NCI-H69 (cell line): Measurements from ENCODE around the gene SYNPO2L.
A peak's percentile ranks its signal among the peaks of the same experiment; 100 is the strongest.
"Not testable (repeated sequence)": the region's sequence is repeated elsewhere in the genome, so short reads cannot be mapped to it uniquely, and the experiment has no call there.

ENCODE experiments used
- DNase-seq: peaks from one replicate; lab custom pipeline; 2025; lab: John Stamatoyannopoulos, UW

The SYNPO2L gene

GRCh38 chr10:73648975-73649829 lies 6.6 kb downstream of the SYNPO2L start:
- DNase-seq, result no peak

DNA sequence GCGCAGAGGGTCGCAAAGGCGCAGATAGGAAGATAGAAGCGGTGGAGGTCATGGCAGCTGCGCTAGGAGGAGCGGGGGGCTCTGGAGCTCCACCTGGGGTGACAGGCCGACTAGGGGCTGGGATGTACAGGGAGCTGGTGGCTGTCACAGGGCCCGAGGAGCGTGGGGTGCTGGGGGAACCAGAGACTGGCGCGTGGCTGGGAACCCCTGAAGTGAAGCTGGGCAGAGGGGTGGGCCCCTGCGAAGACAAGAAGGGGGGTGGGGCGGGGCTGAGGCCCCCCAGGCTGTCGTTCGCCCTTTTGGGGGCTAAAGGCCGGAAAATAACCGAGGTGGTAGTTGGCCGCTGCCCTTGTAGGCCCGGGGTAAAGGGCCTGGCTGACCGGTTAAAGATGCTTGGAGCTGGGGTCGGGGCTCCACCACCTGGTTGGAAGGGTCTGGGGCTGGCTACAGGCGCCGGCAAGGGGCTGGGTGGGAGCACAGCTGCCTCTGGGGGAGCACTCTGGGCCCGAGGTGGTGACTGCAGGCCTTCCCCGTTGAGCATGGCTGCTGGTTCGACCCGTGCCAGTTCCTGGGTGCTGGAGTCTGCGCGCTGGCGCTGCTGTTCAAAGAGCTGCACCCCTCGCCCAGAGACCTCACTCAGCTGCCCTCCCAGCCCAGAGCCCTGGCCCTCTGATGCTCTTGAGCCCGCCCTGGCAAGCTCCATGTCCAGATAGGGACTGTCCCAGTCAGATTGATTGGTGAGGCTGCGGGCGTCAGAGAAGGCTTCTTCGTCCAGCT lies 7.8 kb downstream of the SYNPO2L start:
- DNase-seq, result no peak

DNA sequence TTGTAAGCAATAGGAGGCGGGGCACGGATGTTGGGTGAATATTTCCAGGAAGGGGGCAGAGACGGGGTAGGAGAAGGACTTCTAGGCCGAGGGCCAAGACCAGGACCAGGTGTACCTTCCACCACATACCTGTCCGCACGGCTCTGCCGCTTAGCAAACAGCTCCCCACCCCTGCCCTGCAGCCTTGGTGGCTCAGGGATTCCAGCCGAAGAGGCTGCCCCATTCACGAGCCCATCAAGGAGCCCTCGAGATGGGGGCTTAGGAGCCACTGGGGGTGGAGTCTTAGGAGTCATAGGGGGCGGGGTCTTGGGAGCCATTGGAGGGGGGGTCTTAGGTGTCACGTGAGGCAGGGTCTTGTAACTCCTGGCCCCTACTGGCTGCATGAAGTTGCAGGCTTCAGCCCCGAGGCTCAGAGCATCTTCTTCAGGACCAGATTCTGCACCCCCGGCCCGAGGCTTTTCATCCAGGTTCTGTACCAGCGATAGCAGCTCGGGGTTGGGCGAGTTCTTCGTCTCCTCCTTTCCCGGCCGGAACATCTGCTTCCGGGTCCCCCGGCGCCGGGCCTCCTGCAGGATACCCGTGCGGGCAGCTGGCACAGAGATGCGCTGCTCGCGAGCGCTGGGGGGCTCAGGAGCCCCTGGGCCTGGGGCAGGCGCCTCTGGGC lies 8.5 kb downstream of the SYNPO2L start:
- peak; percentile 76 for DNase-seq

GRCh38 chr10:73646598-73647041 lies 9.2 kb downstream of the SYNPO2L start:
- DNase-seq, result no peak

GRCh38 chr10:73645251-73645650 lies 10.6 kb downstream of the SYNPO2L start:
- DNase-seq, result no peak

GRCh38 chr10:73644767-73645166 lies 11.1 kb downstream of the SYNPO2L start:
- DNase-seq, result no peak

DNA sequence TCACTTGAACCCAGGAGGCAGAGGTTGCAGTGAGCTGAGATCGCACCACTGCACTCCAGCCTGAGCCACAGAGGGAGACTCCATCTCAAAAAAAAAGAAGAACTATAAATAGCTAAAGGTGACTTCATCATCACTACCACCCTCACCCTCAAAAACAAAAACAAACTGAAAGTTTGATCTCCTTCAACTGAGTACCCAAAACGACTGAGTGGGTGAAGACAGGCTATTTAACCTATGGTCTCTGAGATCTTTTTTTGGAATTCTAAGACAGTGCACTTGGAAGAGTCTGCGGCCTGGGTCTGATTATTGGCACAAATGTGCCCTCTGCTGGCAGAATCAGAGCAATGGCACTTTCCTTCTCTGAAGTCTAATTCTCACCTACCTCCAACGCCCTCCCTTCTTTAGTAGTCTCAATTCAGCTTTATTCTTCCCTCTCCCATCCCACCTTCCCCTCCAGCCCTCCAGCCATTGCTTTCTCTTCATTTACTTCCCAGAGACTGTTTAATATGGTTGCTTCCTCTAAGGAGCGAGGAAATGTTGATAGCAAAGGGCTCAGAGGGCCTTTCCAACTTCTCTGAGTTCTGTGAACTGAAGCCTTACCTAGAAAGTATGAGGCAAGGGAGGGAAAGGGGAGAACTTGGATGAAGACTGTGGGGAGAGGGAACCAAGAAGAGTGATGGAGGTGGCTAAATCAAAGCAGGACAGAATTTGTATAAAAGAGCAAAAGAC lies 11.7 kb downstream of the SYNPO2L start:
- peak; percentile 59 for DNase-seq

GRCh38 chr10:73643362-73643761 lies 12.5 kb downstream of the SYNPO2L start:
- DNase-seq, result no peak

DNA sequence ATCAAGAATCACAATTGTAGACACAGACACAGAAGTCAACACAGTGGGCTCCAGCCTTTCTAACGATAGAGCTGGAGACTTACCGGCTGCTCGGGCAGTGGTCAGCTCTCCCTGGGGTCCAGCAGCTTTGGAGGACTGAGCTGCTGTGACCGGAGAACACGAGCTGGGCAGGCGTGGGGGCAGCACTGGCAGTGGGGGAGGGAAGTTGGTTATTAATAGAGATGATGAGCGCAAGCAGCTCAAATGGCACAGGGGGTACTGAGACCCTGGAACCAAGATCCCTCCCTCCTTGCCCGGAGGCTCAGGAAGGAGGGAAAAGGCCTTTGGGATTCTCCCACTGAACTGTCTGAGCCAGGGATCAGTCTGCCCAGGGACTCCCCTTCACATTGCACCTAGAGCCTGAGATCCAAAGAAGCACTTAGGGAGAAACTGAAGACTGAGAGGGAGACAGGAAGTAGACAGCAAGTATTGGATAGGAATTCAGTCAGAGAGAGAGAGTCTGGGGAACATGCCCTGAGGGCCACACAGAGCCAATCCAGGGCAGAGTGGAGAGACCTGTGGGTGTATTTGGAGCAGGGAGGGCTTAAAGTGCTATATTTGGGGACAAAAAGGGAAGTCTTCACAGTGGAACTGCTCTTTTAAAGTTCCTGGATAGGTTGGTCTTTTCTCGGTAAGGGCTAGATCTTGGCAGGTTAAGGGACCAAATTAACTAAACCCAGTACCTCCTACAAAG lies 14.3 kb downstream of the SYNPO2L start, which contains the start of gene MYOZ1:
Gene MYOZ1, minus strand, starts transcription at position 147 of the 733 bp plus-strand sequence. CDS start 1,457 bp downstream, outside the sequence.
- DNase-seq, result peak; percentile 16

GRCh38 chr10:73639286-73639685 lies 16.5 kb downstream of the SYNPO2L start:
- no peak for DNase-seq

DNA sequence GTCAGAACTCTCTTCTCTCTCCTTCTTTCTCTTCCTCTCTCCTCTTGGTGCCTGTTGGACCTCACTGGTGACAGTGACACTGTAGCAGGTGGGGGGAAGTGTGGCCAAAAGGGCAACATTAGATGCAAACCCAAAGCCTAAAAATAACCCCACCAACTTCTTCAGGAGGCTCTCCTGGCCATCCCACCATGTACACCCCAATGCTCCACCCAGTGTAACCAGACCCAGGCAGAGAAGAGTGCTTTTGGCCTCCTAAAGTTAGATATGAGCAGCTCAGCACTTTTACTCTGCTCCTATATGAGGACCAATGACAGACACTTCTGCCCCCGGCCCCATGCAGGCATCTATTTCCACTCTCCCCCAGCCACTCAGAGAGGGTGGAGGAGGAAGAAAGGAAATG lies 20.0 kb downstream of the SYNPO2L start:
- DNase-seq, result no peak

DNA sequence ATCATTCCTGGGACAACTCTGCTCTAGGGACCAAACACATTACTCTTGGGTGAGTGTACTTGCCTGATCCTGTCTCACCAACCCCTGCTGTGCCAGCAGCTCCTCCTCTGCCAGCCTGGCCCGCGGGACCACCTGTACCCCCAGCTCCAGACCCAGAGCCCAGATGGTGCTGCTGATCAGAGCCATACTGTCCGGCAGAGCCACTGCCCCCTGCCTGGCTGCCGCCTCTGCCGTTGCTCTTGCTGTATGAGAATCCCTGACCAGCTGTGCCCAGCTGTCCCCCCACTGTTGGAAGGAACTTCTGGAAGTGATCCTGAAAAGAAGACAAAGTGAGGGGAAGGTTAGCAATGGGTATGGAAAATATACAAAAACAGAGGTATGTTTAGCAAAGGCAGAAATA lies 21.4 kb downstream of the SYNPO2L start:
- peak; percentile 20 for DNase-seq

GRCh38 chr10:73629165-73629564 lies 26.7 kb downstream of the SYNPO2L start:
- no peak for DNase-seq

GRCh38 chr10:73628405-73628804 lies 27.4 kb downstream of the SYNPO2L start:
- DNase-seq, result no peak

- DNase-seq, result no peak
Measured at GRCh38 chr10:73627300-73627699, 28.5 kb downstream of the SYNPO2L start.

- peak; percentile 96 for DNase-seq
Measured at GRCh38 chr10:73625884-73626752, 29.7 kb downstream of the SYNPO2L start.

DNA sequence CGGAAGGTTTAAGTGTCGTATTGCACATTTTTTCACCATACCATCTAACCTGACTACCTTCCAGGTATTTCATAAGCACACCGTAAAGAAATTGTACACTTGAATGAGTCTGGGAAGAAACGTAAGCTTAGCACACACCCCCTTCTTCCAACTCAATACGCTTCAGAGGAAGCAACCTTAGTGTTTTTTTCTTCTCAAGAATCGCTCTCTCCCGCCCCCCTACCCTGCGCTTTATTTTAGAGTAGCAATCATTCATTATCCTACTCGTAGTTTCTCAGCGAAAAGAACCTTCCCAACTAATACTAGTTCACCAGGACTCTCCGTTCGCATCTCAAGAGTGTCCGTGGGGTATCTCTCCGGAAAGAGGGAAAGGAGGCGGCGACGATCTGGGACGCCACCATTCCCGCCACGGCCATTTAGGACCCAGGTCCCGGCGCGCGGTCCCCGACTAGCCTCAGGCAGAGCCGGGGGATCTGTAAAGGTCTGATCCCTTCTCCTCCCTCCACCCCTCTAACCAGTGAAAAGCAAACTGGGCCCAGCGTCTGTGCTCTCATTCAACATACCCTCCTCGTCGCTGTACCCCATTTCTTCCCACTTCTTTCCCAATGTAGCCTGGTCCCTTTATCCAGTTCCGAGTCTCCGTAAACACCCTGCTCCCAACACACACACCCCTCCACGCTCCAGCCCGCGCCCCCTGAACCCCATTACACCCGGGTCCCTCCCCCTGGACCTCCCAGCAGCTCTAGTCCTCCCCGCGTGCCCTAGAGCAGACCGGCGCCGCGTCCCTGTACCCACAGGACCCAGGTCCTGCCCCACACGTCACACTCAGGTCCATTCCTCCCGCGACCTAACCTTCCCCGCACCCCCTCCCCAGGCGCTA lies 30.6 kb downstream of the SYNPO2L start:
- peak; percentile 57 for DNase-seq

DNA sequence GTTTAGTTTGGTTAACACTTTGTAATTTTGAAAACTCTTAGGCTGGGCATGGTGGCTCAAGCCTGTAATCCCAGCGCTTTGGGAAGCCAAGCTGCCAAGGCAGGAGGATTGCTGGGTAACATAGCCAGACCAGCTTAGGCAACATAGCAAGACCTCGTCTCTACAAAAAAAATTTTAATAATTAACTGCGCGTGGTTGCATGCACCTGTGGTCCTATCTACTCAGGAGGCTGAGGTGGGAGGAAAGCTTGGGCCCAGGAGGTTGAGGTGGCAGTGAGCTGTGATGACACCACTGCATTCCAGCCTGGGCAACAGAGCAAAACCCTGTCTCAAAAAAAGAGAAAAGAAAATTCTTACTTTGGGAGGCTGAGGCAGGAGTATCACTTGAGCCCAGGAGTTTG lies 32.8 kb downstream of the SYNPO2L start:
- no peak for DNase-seq

DNA sequence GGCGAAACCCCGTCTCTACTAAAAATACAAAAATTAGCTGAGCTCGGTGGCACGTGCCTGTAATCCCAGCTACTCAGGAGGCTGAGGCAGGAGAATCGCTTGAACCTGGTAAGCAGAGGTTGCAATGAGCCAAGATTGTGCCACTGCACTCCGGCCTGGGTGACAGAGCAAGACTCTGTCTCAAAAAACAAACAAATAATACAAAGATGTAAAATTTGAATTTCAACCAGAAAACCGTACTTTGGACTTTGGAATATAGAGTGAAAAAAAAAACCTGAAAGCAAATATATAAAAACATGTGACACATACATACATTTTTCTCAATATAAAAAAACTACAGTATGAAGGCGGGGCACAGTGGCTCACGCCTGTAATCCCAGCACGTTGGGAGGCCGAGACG lies 34.9 kb downstream of the SYNPO2L start:
- DNase-seq, result not testable (repeated sequence)
